ENCODE data around the gene DRAP1. TPM values are rescaled to one million over a fixed set of nuclear protein-coding genes. Genes with fewer than 3 reads are reported as not detected.
A peak's percentile ranks its signal among the peaks of the same experiment; 100 is the strongest.

Gene DRAP1
- total and polyA plus RNA-seq, 9 of the 15 experiments (the other 6 are each of a cell fraction or from before 2014, with no cell fraction given), result 9.6 to 200 (median 92.9) TPM

GRCh38 chr11:65919141-65919572, at the start of gene DRAP1 (continued):
- no peak for TF ChIP-seq RBM15 (IDR thresholded peaks at IDR 0.05; ENCODE audit: insufficient read depth, low read length)
- no peak for TF ChIP-seq SUPT5H (IDR thresholded peaks at IDR 0.05)
- no peak; the same call in 1 of the 2 replicates for TF ChIP-seq POLR2H (tag; IDR thresholded peaks at IDR 0.05; ENCODE audit: low read depth)
- no peak for TF ChIP-seq TSHZ1 (CRISPR knock-in tag; IDR thresholded peaks at IDR 0.05)
- no peak for TF ChIP-seq NFATC3 (IDR thresholded peaks at IDR 0.05)
- TF ChIP-seq ZKSCAN1 (IDR thresholded peaks at IDR 0.05; ENCODE audit: low read depth, low read length), result no peak; the same call in 1 of the 2 replicates
- peak; percentile 43; the same call in 1 of the 2 replicates for TF ChIP-seq ZNF263 (CRISPR knock-in tag; IDR thresholded peaks at IDR 0.05; ENCODE audit: borderline replicate concordance)
- TF ChIP-seq SNIP1 (IDR thresholded peaks at IDR 0.05; ENCODE audit: low read depth), result no peak
- TF ChIP-seq MED1 (CRISPR knock-in tag; IDR thresholded peaks at IDR 0.05; ENCODE audit: borderline replicate concordance), result no peak
- TF ChIP-seq TEAD2 (tag; IDR thresholded peaks at IDR 0.05), result no peak
- no peak for TF ChIP-seq ZNF165 (CRISPR knock-in tag; IDR thresholded peaks at IDR 0.05; ENCODE audit: borderline replicate concordance)
- peak; percentile 56; the same call in 1 of the 2 replicates for TF ChIP-seq ETS1 (conservative IDR thresholded peaks at IDR 0.05; ENCODE audit: control insufficient read depth, low read depth, low read length)
- TF ChIP-seq FOXP1 (CRISPR knock-in tag; IDR thresholded peaks at IDR 0.05), result peak; percentile 81; the same call in 1 of the 2 replicates
- TF ChIP-seq EWSR1 (IDR thresholded peaks at IDR 0.05; ENCODE audit: borderline replicate concordance, low read depth, partially characterized antibody), result no peak
- peak; percentile 46 for TF ChIP-seq E2F8 (IDR thresholded peaks at IDR 0.05; ENCODE audit: low read depth, partially characterized antibody)
- no peak for TF ChIP-seq HDAC8 (tag; IDR thresholded peaks at IDR 0.05)
- no peak for TF ChIP-seq ZNF449 (CRISPR knock-in tag; IDR thresholded peaks at IDR 0.05)
- peak; percentile 73 for TF ChIP-seq ATF1 (CRISPR knock-in tag; IDR thresholded peaks at IDR 0.05)
- peak; percentile 69 for TF ChIP-seq ATF1 (tag; IDR thresholded peaks at IDR 0.05)
- TF ChIP-seq KLF1 (tag; IDR thresholded peaks at IDR 0.05), result no peak
